ENCODE data around the gene SPINK4.

GRCh38 chr9:33273972-33274328 is 34.0 kb downstream of the SPINK4 start:
- TF ChIP-seq CTCF (IDR thresholded peaks at IDR 0.05): no peak
- no peak for TF ChIP-seq GABPB1 (CRISPR knock-in tag; IDR thresholded peaks at IDR 0.05)
- no peak for TF ChIP-seq ZNF671 (CRISPR knock-in tag; IDR thresholded peaks at IDR 0.05)
- TF ChIP-seq SP1 (CRISPR knock-in tag; conservative IDR thresholded peaks at IDR 0.05): no peak
